CD4-positive, CD25-positive, alpha-beta regulatory T cell (primary cell): ENCODE measurements around the gene FAM234B. TPM values are rescaled to one million over a fixed set of nuclear protein-coding genes. Genes with fewer than 3 reads are reported as not detected.
"Not testable (repeated sequence)": the region's sequence is repeated elsewhere in the genome, so short reads cannot be mapped to it uniquely, and the experiment has no call there.

Experiments
- ATAC-seq, 2 donors: fragments of 150-1000 bp; cut with Tn5 transposase; one replicate each; pipeline ENCODE4 v1.10.0; 2021; ENCODE audit warnings: low read depth in 2 of 2, moderate number of reproducible peaks in 2 of 2, moderate library complexity in 1 of 2
- DNase-seq, 3 donors: peaks; one replicate each; pipeline versions ENCODE4 v3.0.0 to v3.0.0-alpha.2; 2012 to 2022; ENCODE audit warnings: mixed read lengths in 1 of 3
- H3K27ac ChIP-seq: one replicate; pipeline ENCODE4 v1.7.0; 2013; ENCODE audit warnings: mild to moderate bottlenecking, low read length; ENCODE audit not compliant: insufficient read depth, poor library complexity, severe bottlenecking
- H3K27me3 ChIP-seq: one replicate; pipeline ENCODE4 v1.7.0; 2013; ENCODE audit warnings: low read length; ENCODE audit not compliant: control insufficient read depth, insufficient read depth
- H3K36me3 ChIP-seq: one replicate; pipeline ENCODE4 v1.7.0; 2013; ENCODE audit warnings: mild to moderate bottlenecking, low read length, moderate library complexity; ENCODE audit not compliant: control insufficient read depth, insufficient read depth
- H3K4me1 ChIP-seq: 2 replicates; pipeline ENCODE4 v1.7.0; 2013; ENCODE audit warnings: mild to moderate bottlenecking, low read length; ENCODE audit not compliant: insufficient read depth, control insufficient read depth, poor library complexity, severe bottlenecking
- H3K4me3 ChIP-seq: one replicate; pipeline ENCODE4 v1.7.0; 2013; ENCODE audit warnings: low read depth, mild to moderate bottlenecking, low read length, moderate library complexity
- H3K9me3 ChIP-seq, 2 experiments: 1 replicate in 1 of 2; 2 replicates in 1 of 2; pipeline ENCODE4 v1.7.0; 2013; ENCODE audit warnings: low read length in 2 of 2, mild to moderate bottlenecking in 1 of 2, moderate library complexity in 1 of 2; ENCODE audit not compliant: control insufficient read depth in 2 of 2
- H3K27ac Mint-ChIP-seq, 3 donors: one replicate each; pipeline ENCODE4 v1.8.0; 2020 to 2022; ENCODE audit warnings: mild to moderate bottlenecking in 3 of 3, mixed read lengths in 3 of 3, moderate library complexity in 2 of 3
- H3K27me3 Mint-ChIP-seq: one replicate; pipeline ENCODE4 v1.8.0; 2022; ENCODE audit warnings: mild to moderate bottlenecking, mixed read lengths
- H3K36me3 Mint-ChIP-seq: one replicate; pipeline ENCODE4 v1.8.0; 2020; ENCODE audit warnings: mixed read lengths
- H3K4me1 Mint-ChIP-seq, 4 donors: one replicate each; pipeline ENCODE4 v1.8.0; 2020 to 2022; ENCODE audit warnings: mixed read lengths in 4 of 4, mild to moderate bottlenecking in 1 of 4
- H3K4me3 Mint-ChIP-seq, 4 donors: one replicate each; pipeline ENCODE4 v1.8.0; 2020 to 2022; ENCODE audit warnings: mild to moderate bottlenecking in 4 of 4, mixed read lengths in 4 of 4, moderate library complexity in 3 of 4
- H3K9me3 Mint-ChIP-seq, 7 donors: one replicate each; pipeline ENCODE4 v1.8.0; 2020 to 2022; ENCODE audit warnings: mixed read lengths in 7 of 7, mild to moderate bottlenecking in 3 of 7, moderate library complexity in 2 of 7
- polyA plus RNA-seq, 4 donors: library from polyadenylated mRNA; unstranded; fragments of 300-500 nt; fragmentation: Illumina TruSeq; gene quantifications; one replicate each; pipeline ENCODE4 v1.2.3, GENCODE V29; 2021
- total RNA-seq: library from RNA; stranded (reverse); gene quantifications from one replicate; pipeline ENCODE4 v1.2.3, GENCODE V29; 2022

FAM234B gene
- total and polyA plus RNA-seq, 5 donors from 2014 or later, result 1.3 to 4.5 (median 2.4) TPM

- no peak overlapping the region for H3K27ac ChIP-seq
- H3K4me3 ChIP-seq, result no peak overlapping the region
- ATAC-seq, result no peak
- Mint-ChIP-seq H3K4me3 (no peak overlapping the region), H3K27ac (no peak overlapping the region), H3K9me3 (peaks cover 0 to 2% (median 0%) of the 10 kb centered on the region in 7 donors), H3K4me1 (no peaks in the 10 kb centered on the region), H3K36me3 (peaks cover 47% of the 10 kb centered on the region), H3K27me3 (no peaks in the 10 kb centered on the region)
- H3K9me3 ChIP-seq, result no peaks in the 10 kb centered on the region
- H3K4me1 ChIP-seq, result no peaks in the 10 kb centered on the region
- peaks cover 4% of the 10 kb centered on the region for H3K36me3 ChIP-seq
- H3K27me3 ChIP-seq, result no peaks in the 10 kb centered on the region
- no peak for DNase-seq
These were observed 31.8 kb downstream of the FAM234B start for GRCh38 chr12:13075786-13076570.

DNA sequence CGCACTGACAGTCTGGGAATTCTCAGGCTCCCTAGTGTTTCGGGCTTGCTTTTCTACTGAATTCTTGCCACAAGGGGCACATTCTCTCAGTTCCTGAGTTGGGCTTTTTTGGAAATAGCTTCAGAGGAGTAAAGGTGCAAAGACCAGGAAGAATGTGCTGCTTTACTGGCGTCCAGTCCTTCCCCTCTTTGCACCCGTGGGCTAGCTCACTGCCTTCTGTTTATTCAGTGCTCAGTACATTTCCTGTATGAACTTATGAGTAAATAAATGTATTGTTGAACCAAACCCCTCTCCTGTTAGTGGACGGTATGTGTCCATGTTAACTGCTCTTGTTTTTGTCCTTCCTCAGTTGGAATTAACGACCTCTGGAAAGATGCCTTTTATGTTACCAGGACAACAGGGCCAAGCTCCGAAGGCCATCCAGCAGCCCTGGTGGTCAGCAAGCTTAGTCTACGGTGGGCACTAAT is 35.3 kb downstream of the FAM234B start:
- Histone ChIP-seq H3K36me3 (no peaks in the 10 kb centered on the region), H3K4me1 (no peaks in the 10 kb centered on the region), H3K4me3 (no peak overlapping the region), H3K9me3 (no peaks in the 10 kb centered on the region), H3K27ac (no peak overlapping the region), H3K27me3 (no peaks in the 10 kb centered on the region)
- no peak overlapping the region for H3K27ac Mint-ChIP-seq
- H3K27me3 Mint-ChIP-seq, result no peaks in the 10 kb centered on the region
- H3K4me3 Mint-ChIP-seq, result no peak overlapping the region
- DNase-seq (no peak), ATAC-seq (no peak)
- H3K9me3 Mint-ChIP-seq, result peaks cover 0 to 1% (median 0%) of the 10 kb centered on the region in 7 donors
- H3K36me3 Mint-ChIP-seq, result peaks cover 40% of the 10 kb centered on the region
- H3K4me1 Mint-ChIP-seq, result no peaks in the 10 kb centered on the region

GRCh38 chr12:13080266-13080665 is 36.1 kb downstream of the FAM234B start:
- H3K4me3 Mint-ChIP-seq, result no peak overlapping the region
- H3K4me1 ChIP-seq, result no peaks in the 10 kb centered on the region
- no peaks in the 10 kb centered on the region for H3K27me3 Mint-ChIP-seq
- no peaks in the 10 kb centered on the region for H3K36me3 ChIP-seq
- no peak for DNase-seq
- no peak overlapping the region for H3K27ac Mint-ChIP-seq
- no peaks in the 10 kb centered on the region for H3K4me1 Mint-ChIP-seq
- H3K9me3 ChIP-seq, result no peaks in the 10 kb centered on the region
- peaks cover 0 to 1% (median 0%) of the 10 kb centered on the region in 7 donors for H3K9me3 Mint-ChIP-seq
- no peak for ATAC-seq
- H3K36me3 Mint-ChIP-seq, result peaks cover 45% of the 10 kb centered on the region
- H3K27me3 ChIP-seq, result no peaks in the 10 kb centered on the region
- H3K4me3 ChIP-seq, result no peak overlapping the region
- no peak overlapping the region for H3K27ac ChIP-seq

DNA sequence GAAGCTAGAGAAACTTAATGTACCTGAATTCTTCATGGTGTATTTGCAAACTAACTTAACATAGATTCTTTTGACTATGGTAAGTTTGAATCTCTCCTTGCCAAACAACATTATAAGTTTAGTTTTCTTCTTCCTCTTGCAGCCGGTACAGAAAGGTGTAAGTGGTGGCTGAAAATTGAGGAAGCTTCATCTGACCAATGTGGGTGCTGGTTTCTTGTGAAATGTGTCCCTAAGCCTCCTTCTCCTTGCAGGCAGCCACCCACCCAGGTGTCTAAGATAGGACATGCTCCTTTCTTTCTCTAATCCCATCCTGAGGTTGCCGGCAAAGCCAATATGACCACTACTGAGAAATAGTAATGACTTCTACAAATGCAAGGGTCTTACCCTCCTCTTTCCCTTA is 38.7 kb downstream of the FAM234B start:
- no peak for DNase-seq
- H3K4me3 Mint-ChIP-seq, result no peak overlapping the region
- H3K4me1 ChIP-seq, result no peaks in the 10 kb centered on the region
- no peaks in the 10 kb centered on the region for H3K4me1 Mint-ChIP-seq
- H3K27ac Mint-ChIP-seq, result no peak overlapping the region
- H3K9me3 ChIP-seq, result no peaks in the 10 kb centered on the region
- H3K27me3 Mint-ChIP-seq, result no peaks in the 10 kb centered on the region
- H3K36me3 Mint-ChIP-seq, result peaks cover 40% of the 10 kb centered on the region
- H3K27ac ChIP-seq, result no peak overlapping the region
- H3K4me3 ChIP-seq, result no peak overlapping the region
- H3K36me3 ChIP-seq, result no peaks in the 10 kb centered on the region
- no peaks in the 10 kb centered on the region for H3K27me3 ChIP-seq
- no peak for ATAC-seq
- H3K9me3 Mint-ChIP-seq, result peaks cover 0 to 1% (median 0%) of the 10 kb centered on the region in 7 donors

DNA sequence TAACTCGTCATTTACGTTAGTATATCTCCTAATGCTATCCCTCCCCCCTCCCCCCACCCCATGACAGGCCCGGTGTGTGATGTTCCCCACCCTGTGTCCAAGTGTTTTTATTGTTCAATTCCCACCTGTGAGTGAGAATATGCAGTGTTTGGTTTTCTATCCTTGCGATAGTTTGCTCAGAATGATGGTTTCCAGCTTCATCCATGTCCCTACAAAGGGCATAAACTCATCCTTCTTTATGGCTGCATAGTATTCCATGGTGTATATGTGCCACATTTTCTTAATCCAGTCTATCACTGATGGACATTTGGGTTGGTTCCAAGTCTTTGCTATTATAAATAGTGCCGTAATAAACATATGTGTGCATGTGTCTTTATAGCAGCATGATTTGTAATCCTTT is 39.5 kb downstream of the FAM234B start:
- H3K4me3 Mint-ChIP-seq, H3K4me1 Mint-ChIP-seq, H3K4me3 ChIP-seq, H3K9me3 ChIP-seq, H3K27ac ChIP-seq, H3K4me1 ChIP-seq, DNase-seq, H3K27me3 Mint-ChIP-seq, H3K36me3 ChIP-seq, H3K27ac Mint-ChIP-seq, H3K27me3 ChIP-seq, H3K9me3 Mint-ChIP-seq, ATAC-seq: not testable (repeated sequence)
- peaks cover 40% of the 10 kb centered on the region for H3K36me3 Mint-ChIP-seq

DNA sequence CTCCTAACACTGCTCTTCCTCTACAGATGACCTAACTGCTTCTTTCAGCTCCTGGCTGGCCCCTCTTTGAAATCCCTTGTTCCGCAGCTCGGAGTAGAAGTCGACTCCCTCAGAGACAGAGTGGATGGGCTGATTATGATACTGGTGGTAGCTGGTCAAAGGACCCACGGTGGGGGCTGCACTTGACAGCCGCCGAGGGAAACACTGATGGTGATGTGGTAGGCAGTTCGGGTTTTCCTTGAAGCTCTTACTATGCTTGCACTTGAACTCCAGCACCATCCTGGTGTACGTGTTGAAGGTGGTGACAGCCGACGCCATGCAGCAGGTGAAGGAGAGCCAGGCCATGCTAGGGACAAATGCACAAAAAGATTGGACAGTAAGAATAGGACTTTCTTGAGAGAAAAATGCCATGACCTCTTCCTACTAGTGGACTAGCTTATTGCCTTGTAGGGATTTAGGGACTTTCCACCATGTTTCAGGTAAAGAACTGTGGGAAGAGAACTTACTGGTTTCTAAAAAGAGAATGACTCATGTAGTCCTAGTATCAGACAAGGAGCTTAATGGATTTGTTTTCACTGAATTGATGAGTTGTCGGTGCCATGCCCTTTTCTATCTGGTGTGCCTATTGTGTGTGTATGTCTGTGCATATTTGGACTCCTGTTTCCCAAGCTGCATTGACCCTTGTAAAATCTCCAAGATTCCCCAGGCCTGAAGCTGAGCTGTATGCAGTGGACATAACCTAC is 40.9 kb downstream of the FAM234B start:
- H3K27me3 Mint-ChIP-seq, result no peaks in the 10 kb centered on the region
- DNase-seq (no peak), ATAC-seq (no peak)
- H3K4me1 Mint-ChIP-seq, result no peaks in the 10 kb centered on the region
- H3K27ac Mint-ChIP-seq, result no peak overlapping the region
- Histone ChIP-seq H3K27ac (no peak overlapping the region), H3K27me3 (no peaks in the 10 kb centered on the region), H3K4me3 (no peak overlapping the region), H3K36me3 (no peaks in the 10 kb centered on the region), H3K4me1 (no peaks in the 10 kb centered on the region), H3K9me3 (no peaks in the 10 kb centered on the region)
- H3K36me3 Mint-ChIP-seq, result peaks cover 34% of the 10 kb centered on the region
- no peak overlapping the region for H3K4me3 Mint-ChIP-seq
- H3K9me3 Mint-ChIP-seq, result peaks cover 0 to 1% (median 0%) of the 10 kb centered on the region in 7 donors

DNA sequence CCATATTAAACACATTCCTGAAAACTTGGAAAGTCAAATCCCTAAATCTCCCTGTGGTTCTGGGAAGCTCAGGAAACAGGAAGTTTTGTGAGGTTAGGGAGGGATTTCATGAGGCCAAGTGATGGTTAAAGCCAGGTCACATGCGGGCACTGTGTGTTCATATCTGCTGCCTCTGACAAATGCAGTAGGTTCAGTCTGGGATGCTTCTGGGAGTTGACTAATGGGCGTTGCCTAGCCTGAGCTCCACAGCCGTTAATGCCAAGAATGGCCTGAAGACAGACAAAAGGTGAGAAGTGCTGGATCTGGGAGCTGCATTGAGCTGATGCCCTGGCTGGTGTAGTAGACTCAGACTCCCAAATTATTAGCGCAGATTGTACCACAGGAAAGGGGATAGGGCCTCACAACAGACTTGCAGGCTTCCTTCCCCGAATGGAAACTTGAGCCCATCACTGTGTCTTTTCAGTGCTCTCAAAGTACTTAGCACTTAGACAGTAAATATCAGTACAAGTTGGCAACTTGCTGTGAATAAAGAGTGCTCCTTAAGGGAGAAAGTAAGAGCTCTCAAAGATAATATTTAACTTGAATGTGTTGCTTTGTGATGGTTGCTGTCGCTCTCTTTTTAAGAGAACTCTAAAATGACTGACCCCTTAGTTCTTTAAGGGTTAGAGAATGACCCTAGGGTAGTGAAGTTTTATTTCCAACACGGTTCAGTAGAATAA is 41.9 kb downstream of the FAM234B start:
- DNase-seq (no peak), ATAC-seq (no peak)
- no peaks in the 10 kb centered on the region for H3K9me3 ChIP-seq
- Mint-ChIP-seq H3K36me3 (peaks cover 26% of the 10 kb centered on the region), H3K27me3 (no peaks in the 10 kb centered on the region), H3K9me3 (peaks cover 0 to 1% (median 0%) of the 10 kb centered on the region in 7 donors), H3K27ac (no peak overlapping the region), H3K4me3 (no peak overlapping the region), H3K4me1 (no peaks in the 10 kb centered on the region)
- no peak overlapping the region for H3K27ac ChIP-seq
- no peaks in the 10 kb centered on the region for H3K36me3 ChIP-seq
- no peaks in the 10 kb centered on the region for H3K4me1 ChIP-seq
- H3K4me3 ChIP-seq, result no peak overlapping the region
- no peaks in the 10 kb centered on the region for H3K27me3 ChIP-seq
